ENCODE measurements around the gene MFRP.

The MFRP gene

GRCh38 chr11:119336744-119337469 is 9.6 kb downstream of the MFRP start:
- no peak for DNase-seq

- DNase-seq: no peak
Measured at GRCh38 chr11:119335655-119336543, 10.6 kb downstream of the MFRP start.

- no peak for DNase-seq
Measured at GRCh38 chr11:119335091-119335654, 11.3 kb downstream of the MFRP start.

GRCh38 chr11:119334174-119334930 is 12.2 kb downstream of the MFRP start, which contains the start of gene RNF26:
Gene RNF26, plus strand, starts transcription at chr11:119334527. Its CDS starts 596 bp downstream, at chr11:119335123.
- peak; percentile 95 to 96 for DNase-seq

GRCh38 chr11:119332111-119332765 is 14.3 kb downstream of the MFRP start:
- DNase-seq: no peak

- DNase-seq: no peak
Measured at GRCh38 chr11:119330237-119330636, 16.3 kb downstream of the MFRP start.

GRCh38 chr11:119329320-119329719 is 17.2 kb downstream of the MFRP start:
- DNase-seq: no peak

- DNase-seq: no peak
Measured at GRCh38 chr11:119324189-119324588, 22.3 kb downstream of the MFRP start.

GRCh38 chr11:119323532-119324033 is 22.9 kb downstream of the MFRP start:
- peak; percentile 48 to 54 for DNase-seq

- DNase-seq: no peak
Measured at GRCh38 chr11:119322921-119323531, 23.5 kb downstream of the MFRP start.

- no peak for DNase-seq
Measured at GRCh38 chr11:119322360-119322739, 24.2 kb downstream of the MFRP start.

GRCh38 chr11:119320776-119321524 is 25.6 kb downstream of the MFRP start:
- peak in 1 of 2 experiments; percentile 26 for DNase-seq

GRCh38 chr11:119320240-119320775 is 26.2 kb downstream of the MFRP start:
- no peak for DNase-seq

GRCh38 chr11:119319700-119320239 is 26.7 kb downstream of the MFRP start:
- no peak for DNase-seq

GRCh38 chr11:119319136-119319699 is 27.3 kb downstream of the MFRP start:
- no peak for DNase-seq

- no peak for DNase-seq
Measured at GRCh38 chr11:119318240-119319135, 28.0 kb downstream of the MFRP start.

- no peak for DNase-seq
Measured at GRCh38 chr11:119317592-119318239, 28.8 kb downstream of the MFRP start.

Measured in AML-193 (cell line).